HG02798 (cell line): Measurements from ENCODE around the gene TRIM45.
"Not testable (repeated sequence)": the region's sequence is repeated elsewhere in the genome, so short reads cannot be mapped to it uniquely, and the experiment has no call there.

Experiments
- ATAC-seq: cut with Tn5 transposase; IDR thresholded peaks from one replicate; pipeline ENCODE4 v1.9.1; 2021; ENCODE audit warnings: mild to moderate bottlenecking; ENCODE audit not compliant: unreplicated experiment, poor library complexity

Gene TRIM45

GRCh38 chr1:117136749-117137148 lies 15.2 kb upstream of the TRIM45 start:
- no peak for ATAC-seq

- ATAC-seq = no peak
These were observed 13.8 kb upstream of the TRIM45 start for GRCh38 chr1:117135329-117135728.

GRCh38 chr1:117130526-117130925 lies 9.0 kb upstream of the TRIM45 start:
- no peak for ATAC-seq

GRCh38 chr1:117128323-117129079 lies 7.0 kb upstream of the TRIM45 start:
- no peak for ATAC-seq

GRCh38 chr1:117127795-117128194 lies 6.2 kb upstream of the TRIM45 start:
- ATAC-seq = no peak

GRCh38 chr1:117124661-117125060 lies 3.1 kb upstream of the TRIM45 start:
- ATAC-seq = no peak

DNA sequence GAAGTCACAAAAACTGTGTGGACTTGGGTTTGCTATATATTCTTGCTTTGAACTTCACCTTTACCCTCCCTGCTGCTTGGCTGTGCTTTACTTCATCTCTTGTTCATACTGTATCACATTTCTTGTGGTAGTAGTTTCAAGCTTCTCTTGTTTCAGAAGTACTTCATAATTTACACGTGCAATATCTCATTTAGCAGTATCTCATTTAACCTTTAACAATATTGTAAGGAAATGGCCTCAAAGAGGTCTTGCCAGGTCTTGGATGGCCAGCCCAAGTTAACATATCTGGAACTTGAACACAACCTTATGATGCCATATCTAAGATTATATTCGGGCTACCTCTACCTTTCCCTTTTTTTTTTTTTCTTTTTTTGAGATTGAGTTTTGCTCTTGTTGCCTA lies 1.7 kb upstream of the TRIM45 start:
- ATAC-seq = no peak

- no peak for ATAC-seq
These were observed 929 bp upstream of the TRIM45 start for GRCh38 chr1:117122330-117123025.

- no peak for ATAC-seq
These were observed 568 bp downstream of the TRIM45 start for GRCh38 chr1:117120774-117121588.

DNA sequence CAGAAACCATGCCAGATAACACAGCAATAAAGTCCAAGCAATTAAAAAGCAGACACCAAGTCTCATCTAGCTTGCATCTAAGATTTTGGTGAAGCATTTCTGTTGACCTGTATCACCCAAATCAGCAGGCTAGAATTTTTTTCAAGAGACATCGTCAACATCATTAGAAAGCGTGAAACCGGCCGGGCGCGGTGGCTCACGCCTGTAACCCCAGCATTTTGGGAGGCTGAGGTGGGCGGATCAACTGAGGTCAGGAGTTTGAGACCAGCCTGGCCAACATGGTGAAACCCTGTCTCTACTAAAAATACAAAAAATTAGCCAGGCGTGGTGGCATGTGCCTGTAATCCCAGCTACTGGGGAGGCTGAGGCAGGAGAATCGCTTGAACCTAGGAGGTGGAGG lies 2.4 kb downstream of the TRIM45 start:
- not testable (repeated sequence) for ATAC-seq

DNA sequence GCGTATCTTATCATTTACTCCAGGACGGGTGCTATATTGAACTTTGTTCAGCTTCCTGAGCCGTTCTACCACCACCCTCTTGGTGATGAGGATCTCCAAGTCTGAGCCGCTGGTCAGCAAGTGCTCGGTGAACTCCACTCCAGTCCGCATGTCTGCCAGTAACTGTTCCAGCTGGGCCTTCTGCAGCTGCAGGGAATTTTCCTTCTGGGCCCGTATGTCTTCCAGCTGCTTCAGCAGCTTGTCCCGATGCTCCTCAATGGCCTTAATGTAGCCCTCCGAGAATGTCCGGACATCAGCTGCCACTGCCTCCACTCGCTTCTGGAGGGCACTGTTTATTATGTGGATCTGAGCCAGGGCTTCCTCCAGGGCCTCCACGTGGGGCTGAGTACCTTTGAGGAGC lies 3.4 kb downstream of the TRIM45 start:
- no peak for ATAC-seq

DNA sequence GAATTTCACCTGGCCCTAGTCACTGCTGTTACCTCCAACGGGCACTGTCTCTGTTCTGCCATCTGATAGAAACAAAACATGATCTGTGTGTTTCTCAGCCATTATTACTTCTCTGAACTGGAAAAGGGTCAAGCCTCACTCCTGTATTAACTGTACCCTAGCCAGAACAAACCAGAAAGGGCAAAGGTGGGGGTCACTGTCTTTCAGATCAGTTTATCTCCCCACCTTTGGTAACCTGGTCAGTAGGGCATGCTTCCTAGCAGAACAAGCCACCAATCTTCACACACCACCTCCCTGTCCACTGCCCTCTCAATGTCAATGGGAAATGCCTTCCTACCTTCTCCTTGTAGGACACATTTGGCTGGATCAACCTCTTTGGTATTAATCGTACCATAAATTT lies 3.9 kb downstream of the TRIM45 start:
- no peak for ATAC-seq

GRCh38 chr1:117116784-117117130 lies 4.8 kb downstream of the TRIM45 start:
- no peak for ATAC-seq

- no peak for ATAC-seq
These were observed 5.3 kb downstream of the TRIM45 start for GRCh38 chr1:117116090-117116783.

GRCh38 chr1:117114877-117115276 lies 6.7 kb downstream of the TRIM45 start:
- no peak for ATAC-seq

DNA sequence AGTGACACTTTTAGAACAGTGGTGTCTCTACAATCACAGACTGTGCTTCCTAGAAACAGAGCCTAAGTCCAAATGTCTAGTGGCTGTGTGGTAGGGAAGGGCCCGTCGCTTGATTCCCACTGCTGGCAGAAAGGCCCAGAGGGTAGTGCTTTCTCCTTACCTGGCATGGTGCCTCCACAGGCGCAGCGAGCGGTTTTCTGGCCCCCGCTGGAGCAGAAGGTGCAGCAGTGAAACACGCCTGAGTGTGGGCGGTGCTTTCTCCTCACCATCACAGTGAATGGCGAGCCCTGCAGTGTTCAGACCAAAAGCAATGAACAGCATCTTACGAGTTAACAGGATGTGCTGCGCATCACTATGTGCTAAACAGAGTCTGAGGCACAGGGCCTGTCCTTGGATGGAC lies 8.3 kb downstream of the TRIM45 start:
- no peak for ATAC-seq

GRCh38 chr1:117112047-117112717 lies 9.4 kb downstream of the TRIM45 start:
- ATAC-seq = no peak

DNA sequence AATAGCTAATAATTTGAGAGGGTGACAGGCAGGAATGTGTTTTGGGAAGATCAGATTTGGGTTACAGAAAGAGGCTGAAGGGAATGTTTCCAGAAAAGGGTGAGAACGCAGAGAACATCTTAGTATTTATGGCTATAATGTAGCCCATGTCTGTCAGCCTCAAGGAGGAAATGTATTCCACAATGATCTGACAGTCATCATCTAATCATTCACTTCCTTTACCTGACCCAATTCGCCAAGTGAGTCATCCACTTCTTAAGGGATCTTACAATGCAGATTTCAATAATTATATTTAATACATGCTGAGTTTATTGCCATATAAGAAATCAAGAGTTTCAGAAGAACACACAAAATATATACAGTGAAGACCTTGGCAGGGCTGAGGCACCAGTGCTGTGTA lies 10.8 kb downstream of the TRIM45 start:
- no peak for ATAC-seq

DNA sequence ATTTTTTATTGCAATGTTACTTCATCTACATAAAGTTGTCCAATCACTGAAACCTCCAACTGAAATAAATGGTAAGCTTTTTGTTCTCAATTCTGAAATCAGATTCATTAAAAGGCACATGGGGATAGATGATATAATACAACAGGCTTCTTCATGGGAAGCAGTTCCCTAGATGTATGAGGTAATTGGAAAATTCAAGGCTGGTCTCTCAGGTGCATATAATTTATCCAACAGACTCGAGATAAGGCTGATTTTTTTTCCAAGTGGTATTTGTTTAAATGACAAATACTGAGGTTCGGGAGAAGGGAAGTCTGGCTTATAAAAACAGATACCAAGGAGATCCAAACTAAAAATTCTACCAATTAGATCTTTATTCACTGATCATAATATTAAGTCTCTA lies 14.2 kb downstream of the TRIM45 start:
- ATAC-seq = no peak

GRCh38 chr1:117106478-117106877 lies 15.1 kb downstream of the TRIM45 start:
- ATAC-seq = no peak
